DOHH2 (cell line): Measurements from ENCODE around the gene PLEKHG5.

Experiments used
- H3F3A ChIP-seq: fragments of 200-600 bp; sonication (generic), shearing (Covaris generic); 2 replicates; pipeline ENCODE4 v1.6.0; 2016; ENCODE audit warnings: antibody characterized with exemption, mild to moderate bottlenecking; ENCODE audit not compliant: control insufficient read depth, insufficient read depth
- H3K27ac ChIP-seq: fragments of 200-600 bp; sonication (generic); 2 replicates; pipeline ENCODE4 v1.5.1; 2014; ENCODE audit warnings: low read depth, mild to moderate bottlenecking, low read length, moderate library complexity
- H3K27me3 ChIP-seq: fragments of 200-600 bp; sonication (generic); 2 replicates; pipeline ENCODE4 v1.6.1; 2014; ENCODE audit warnings: mild to moderate bottlenecking, low read length, mixed read lengths; ENCODE audit not compliant: control insufficient read depth
- H3K36me3 ChIP-seq: fragments of 200-600 bp; sonication (generic); 2 replicates; pipeline ENCODE4 v1.6.1; 2014; ENCODE audit warnings: mild to moderate bottlenecking, low read length, moderate library complexity, mixed read lengths; ENCODE audit not compliant: control insufficient read depth
- H3K4me1 ChIP-seq: fragments of 200-600 bp; sonication (generic); 2 replicates; pipeline ENCODE4 v1.6.1; 2014; ENCODE audit warnings: mild to moderate bottlenecking, low read length, mixed read lengths; ENCODE audit not compliant: control insufficient read depth
- H3K4me2 ChIP-seq: fragments of 200-600 bp; sonication (generic); 2 replicates; pipeline ENCODE4 v1.6.0; 2014; ENCODE audit warnings: mild to moderate bottlenecking, low read length, moderate library complexity
- H3K4me3 ChIP-seq: fragments of 200-600 bp; sonication (generic); 2 replicates; pipeline ENCODE4 v1.5.1; 2014; ENCODE audit warnings: mild to moderate bottlenecking, low read length, mixed read lengths
- H3K79me2 ChIP-seq: fragments of 200-600 bp; sonication (generic); 2 replicates; pipeline ENCODE4 v1.6.1; 2014; ENCODE audit warnings: mild to moderate bottlenecking, low read length, mixed read lengths; ENCODE audit not compliant: control insufficient read depth
- H3K9me2 ChIP-seq: fragments of 200-600 bp; sonication (generic); replicated peaks from 2 replicates; pipeline ENCODE4 v1.6.1; 2014; ENCODE audit warnings: mild to moderate bottlenecking, low read length, mixed read lengths; ENCODE audit not compliant: control insufficient read depth
- H3K9me3 ChIP-seq: fragments of 200-600 bp; sonication (generic); 2 replicates; pipeline ENCODE4 v1.6.1; 2014; ENCODE audit warnings: antibody characterized with exemption, low read length, mixed read lengths; ENCODE audit not compliant: control insufficient read depth, insufficient read depth
- H4K20me1 ChIP-seq: fragments of 200-600 bp; sonication (generic); 2 replicates; pipeline ENCODE4 v1.6.0; 2014; ENCODE audit warnings: low read depth, mild to moderate bottlenecking, antibody characterized with exemption, low read length, moderate library complexity; ENCODE audit not compliant: control insufficient read depth, insufficient read depth
- CTCF ChIP-seq: fragments of 200-600 bp; sonication (generic); IDR thresholded peaks from one replicate; pipeline ENCODE4 v1.5.1; 2014; ENCODE audit warnings: antibody characterized with exemption, mild to moderate bottlenecking, low read depth, low read length; ENCODE audit not compliant: poor library complexity, severe bottlenecking
- EZH2phosphoT487 ChIP-seq: fragments of 200-600 bp; sonication (generic); IDR thresholded peaks from 2 replicates; pipeline ENCODE4 v1.6.1; 2017; ENCODE audit warnings: borderline replicate concordance, mild to moderate bottlenecking, antibody characterized with exemption, low read length, moderate library complexity, mixed read lengths

Gene PLEKHG5

DNA sequence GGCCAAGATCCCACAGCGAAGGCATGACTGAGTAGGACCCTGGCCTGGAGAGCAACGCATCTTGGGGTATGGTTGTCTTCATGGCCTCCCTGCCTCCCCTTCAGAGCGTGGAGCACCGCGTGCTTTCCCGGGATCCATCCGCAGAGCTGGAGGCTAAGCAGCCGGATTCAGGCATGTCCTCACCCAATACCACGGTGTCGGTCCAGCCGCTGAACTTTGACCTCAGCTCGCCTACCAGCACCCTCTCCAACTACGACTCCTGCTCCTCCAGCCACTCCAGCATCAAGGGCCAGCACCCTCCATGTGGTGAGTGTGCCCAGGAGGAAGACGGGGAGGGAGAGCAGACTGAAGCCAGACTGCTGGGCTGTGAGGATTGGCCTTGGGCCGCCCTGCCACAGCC is 47.1 kb downstream of the PLEKHG5 start:
- H3F3A ChIP-seq, result no peaks in the 10 kb centered on the region
- H3K36me3 ChIP-seq, result no peaks in the 10 kb centered on the region
- H3K27ac ChIP-seq, result no peak overlapping the region
- H3K79me2 ChIP-seq, result no peaks in the 10 kb centered on the region
- peaks cover 32% of the 10 kb centered on the region for H3K27me3 ChIP-seq
- no peaks in the 10 kb centered on the region for H3K9me2 ChIP-seq
- TF ChIP-seq EZH2phosphoT487, result no peak
- TF ChIP-seq CTCF, result no peak
- no peak overlapping the region for H3K4me3 ChIP-seq
- no peaks in the 10 kb centered on the region for H3K9me3 ChIP-seq
- H4K20me1 ChIP-seq, result peaks cover 7% of the 10 kb centered on the region; the same call in 1 of the 2 replicates
- H3K4me1 ChIP-seq, result peaks cover 13% of the 10 kb centered on the region
- no peak overlapping the region for H3K4me2 ChIP-seq

DNA sequence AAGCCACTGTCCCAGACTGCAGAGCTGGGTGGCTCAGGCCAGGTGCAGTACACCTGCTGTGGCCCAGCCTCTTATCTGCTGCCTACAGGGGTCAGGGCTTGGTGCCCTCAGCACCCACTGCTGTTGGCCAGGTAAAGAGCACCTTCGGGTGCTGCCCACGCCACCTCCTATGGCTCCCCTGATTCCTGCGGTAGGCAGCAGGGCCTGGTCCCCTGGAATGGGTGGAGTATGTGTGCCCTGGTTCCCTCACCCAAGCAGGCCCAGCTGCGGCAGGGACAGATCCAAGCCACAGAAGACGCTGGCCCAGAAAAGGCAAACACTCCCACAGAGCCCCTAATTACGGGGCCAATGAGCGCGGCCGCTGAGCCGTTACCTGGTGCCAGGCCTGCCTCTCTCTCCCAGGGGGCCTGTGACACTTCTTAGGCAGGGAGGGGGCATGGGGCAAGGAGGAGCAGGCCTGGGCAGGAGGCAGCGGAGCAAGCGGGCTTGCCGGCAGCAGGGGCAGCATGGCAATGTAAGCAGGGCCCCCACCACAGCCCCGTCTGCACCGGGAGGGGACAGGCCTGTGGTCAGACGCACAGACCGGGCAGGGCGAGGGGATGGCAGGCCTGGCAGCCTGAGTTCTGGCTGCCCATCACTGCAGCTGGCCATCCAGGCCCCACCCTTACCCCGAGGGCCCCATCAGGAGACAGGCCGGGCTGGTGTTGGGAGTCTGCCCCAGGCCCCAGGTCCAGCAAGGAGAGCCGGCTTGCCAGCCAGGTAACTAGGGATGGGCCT is 47.9 kb downstream of the PLEKHG5 start:
- Histone ChIP-seq H3K4me2 (no peak overlapping the region), H3K9me3 (no peaks in the 10 kb centered on the region), H3K36me3 (no peaks in the 10 kb centered on the region), H3K79me2 (no peaks in the 10 kb centered on the region), H3K4me1 (peaks cover 13% of the 10 kb centered on the region), H3F3A (no peaks in the 10 kb centered on the region), H3K9me2 (no peaks in the 10 kb centered on the region), H4K20me1 (peaks cover 7% of the 10 kb centered on the region; the same call in 1 of the 2 replicates), H3K27ac (no peak overlapping the region), H3K27me3 (peaks cover 29% of the 10 kb centered on the region), H3K4me3 (no peak overlapping the region)
- TF ChIP-seq CTCF (no peak), EZH2phosphoT487 (no peak)

GRCh38 chr1:6441586-6441985 is 49.9 kb downstream of the PLEKHG5 start:
- H3F3A ChIP-seq, result no peaks in the 10 kb centered on the region
- no peaks in the 10 kb centered on the region for H3K9me3 ChIP-seq
- H3K4me2 ChIP-seq, result no peak overlapping the region
- H3K27ac ChIP-seq, result no peak overlapping the region
- H3K79me2 ChIP-seq, result no peaks in the 10 kb centered on the region
- H3K36me3 ChIP-seq, result no peaks in the 10 kb centered on the region
- H3K4me1 ChIP-seq, result no peaks in the 10 kb centered on the region
- TF ChIP-seq EZH2phosphoT487, result no peak
- no peak for TF ChIP-seq CTCF
- no peaks in the 10 kb centered on the region for H3K9me2 ChIP-seq
- H3K4me3 ChIP-seq, result no peak overlapping the region
- peaks cover 7% of the 10 kb centered on the region; the same call in 1 of the 2 replicates for H4K20me1 ChIP-seq
- peaks cover 9% of the 10 kb centered on the region for H3K27me3 ChIP-seq
